ENCODE results near the gene VAT1. TPM values are rescaled to one million over a fixed set of nuclear protein-coding genes. Genes with fewer than 3 reads are reported as not detected.
A peak's percentile ranks its signal among the peaks of the same experiment; 100 is the strongest.

The VAT1 gene
- total and polyA plus RNA-seq, 2 of the 13 experiments (the other 11 are each of a cell fraction or from before 2014, with no cell fraction given), result 143 to 205 TPM

GRCh38 chr17:42980766-42981397 is 41.3 kb downstream of the VAT1 start (continued):
- TF ChIP-seq ZNF574 (CRISPR knock-in tag; IDR thresholded peaks at IDR 0.05), result peak; percentile 68
- TF ChIP-seq ZNF609 (CRISPR knock-in tag; IDR thresholded peaks at IDR 0.05; ENCODE audit: borderline replicate concordance), result peak; percentile 38; the same call in 1 of the 2 replicates
- TF ChIP-seq CCDC6 (CRISPR knock-in tag; IDR thresholded peaks at IDR 0.05), result peak; percentile 66; the same call in 1 of the 2 replicates
- TF ChIP-seq ZBTB42 (CRISPR knock-in tag; IDR thresholded peaks at IDR 0.05), result 0 out of 2 replicates have a peak, but pooled peaks have one; percentile 16
- peak; percentile 95 for TF ChIP-seq ZNF563 (CRISPR knock-in tag; IDR thresholded peaks at IDR 0.05)
- 0 out of 2 replicates have a peak, but pooled peaks have one; percentile 10 for TF ChIP-seq TFDP2 (CRISPR knock-in tag; IDR thresholded peaks at IDR 0.05)
- 0 out of 2 replicates have a peak, but pooled peaks have one; percentile 6 for TF ChIP-seq ZSCAN20 (CRISPR knock-in tag; IDR thresholded peaks at IDR 0.05; ENCODE audit: borderline replicate concordance)
- TF ChIP-seq FOXO1 (CRISPR knock-in tag; IDR thresholded peaks at IDR 0.05), result 0 out of 2 replicates have a peak, but pooled peaks have one; percentile 1
- TF ChIP-seq SALL2 (CRISPR knock-in tag; IDR thresholded peaks at IDR 0.05), result peak; percentile 63; the same call in 1 of the 2 replicates
- TF ChIP-seq BATF2 (CRISPR knock-in tag; IDR thresholded peaks at IDR 0.05), result 0 out of 2 replicates have a peak, but pooled peaks have one; percentile 65
- TF ChIP-seq SAFB2 (CRISPR knock-in tag; IDR thresholded peaks at IDR 0.05; ENCODE audit: borderline replicate concordance, low read depth), result peak; percentile 80; the same call in 1 of the 2 replicates
- no peak; the same call in 1 of the 2 replicates for TF ChIP-seq JDP2 (CRISPR knock-in tag; IDR thresholded peaks at IDR 0.05; ENCODE audit: borderline replicate concordance)
- peak; percentile 82; the same call in 1 of the 2 replicates for TF ChIP-seq ZNF30 (CRISPR knock-in tag; IDR thresholded peaks at IDR 0.05)
- TF ChIP-seq ZNF766 (CRISPR knock-in tag; IDR thresholded peaks at IDR 0.05; ENCODE audit: borderline replicate concordance), result no peak
- TF ChIP-seq MBD4 (IDR thresholded peaks at IDR 0.05; ENCODE audit: borderline replicate concordance, low read length), result no peak
- 0 out of 2 replicates have a peak, but pooled peaks have one; percentile 46 for TF ChIP-seq ZNF510 (CRISPR knock-in tag; IDR thresholded peaks at IDR 0.05; ENCODE audit: low read depth)
- TF ChIP-seq ZNF768 (CRISPR knock-in tag; IDR thresholded peaks at IDR 0.05), result no peak
